Upper lobe of left lung (tissue), 4 donors: Measurements from ENCODE around the gene OTOG.

Experiments used
- EP300 ChIP-seq, 4 donors: sonication (generic); formaldehyde crosslinking; IDR thresholded peaks; one replicate each; pipeline ENCODE4 v1.5.1; 2017; ENCODE audit warnings: antibody characterized with exemption in 4 of 4, control low read depth in 2 of 4
- POLR2A ChIP-seq, 4 donors: fragments of 450-650 bp; IDR thresholded peaks; one replicate each; pipeline ENCODE4 v1.5.1; 2016 to 2017; ENCODE audit warnings: antibody characterized with exemption in 4 of 4, mild to moderate bottlenecking in 2 of 4
- TF ChIP-seq, protein P1 (sequence below), 6 experiments: fragments of 450-650 bp in 4 of 6; fragments of 200-600 bp in 2 of 6; sonication (generic) in 2 of 6; IDR thresholded peaks; one replicate each; pipeline ENCODE4 v1.5.1; 2016 to 2019; ENCODE audit warnings: antibody characterized with exemption in 6 of 6

DNA sequence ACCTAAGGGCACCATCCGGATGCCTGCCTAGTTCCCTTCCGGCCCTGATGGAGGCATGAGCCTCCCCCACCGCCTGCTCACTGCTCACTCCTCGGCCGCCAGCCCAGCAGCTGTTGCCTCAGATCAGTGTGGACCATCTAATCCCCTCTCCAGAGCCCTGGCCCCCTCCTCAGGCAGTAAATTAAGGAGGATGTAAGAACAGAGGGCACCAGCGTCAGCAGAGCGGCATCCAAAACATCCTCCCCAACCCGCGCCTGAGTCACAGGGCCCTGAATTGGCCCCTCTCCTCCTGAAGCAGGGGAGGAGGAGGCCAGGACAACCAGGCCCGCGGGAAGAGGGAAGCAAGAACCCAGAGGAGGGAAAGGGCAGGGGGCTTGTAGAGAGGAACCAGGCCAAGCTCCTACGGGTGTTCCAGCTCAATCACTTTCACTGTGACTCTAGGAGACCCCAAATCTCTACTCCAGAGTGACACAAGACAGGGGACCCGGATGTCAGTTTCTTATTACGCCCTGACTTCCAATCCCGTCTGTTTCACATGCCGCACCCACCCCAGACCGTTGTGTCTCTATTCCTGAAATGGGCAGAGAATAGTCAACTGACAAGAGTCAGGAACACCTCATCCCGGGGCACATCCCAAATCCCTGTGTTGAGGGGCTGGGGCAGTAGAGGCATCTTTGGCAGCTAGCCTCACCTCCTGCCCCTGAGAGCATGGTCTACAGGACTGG, 141.0 kb downstream of the OTOG start:
- TF ChIP-seq, protein P1, sequence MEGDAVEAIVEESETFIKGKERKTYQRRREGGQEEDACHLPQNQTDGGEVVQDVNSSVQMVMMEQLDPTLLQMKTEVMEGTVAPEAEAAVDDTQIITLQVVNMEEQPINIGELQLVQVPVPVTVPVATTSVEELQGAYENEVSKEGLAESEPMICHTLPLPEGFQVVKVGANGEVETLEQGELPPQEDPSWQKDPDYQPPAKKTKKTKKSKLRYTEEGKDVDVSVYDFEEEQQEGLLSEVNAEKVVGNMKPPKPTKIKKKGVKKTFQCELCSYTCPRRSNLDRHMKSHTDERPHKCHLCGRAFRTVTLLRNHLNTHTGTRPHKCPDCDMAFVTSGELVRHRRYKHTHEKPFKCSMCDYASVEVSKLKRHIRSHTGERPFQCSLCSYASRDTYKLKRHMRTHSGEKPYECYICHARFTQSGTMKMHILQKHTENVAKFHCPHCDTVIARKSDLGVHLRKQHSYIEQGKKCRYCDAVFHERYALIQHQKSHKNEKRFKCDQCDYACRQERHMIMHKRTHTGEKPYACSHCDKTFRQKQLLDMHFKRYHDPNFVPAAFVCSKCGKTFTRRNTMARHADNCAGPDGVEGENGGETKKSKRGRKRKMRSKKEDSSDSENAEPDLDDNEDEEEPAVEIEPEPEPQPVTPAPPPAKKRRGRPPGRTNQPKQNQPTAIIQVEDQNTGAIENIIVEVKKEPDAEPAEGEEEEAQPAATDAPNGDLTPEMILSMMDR (IDR thresholded peaks at IDR 0.05), result no peak
- no peak for TF ChIP-seq POLR2A (IDR thresholded peaks at IDR 0.05)
- TF ChIP-seq EP300 (IDR thresholded peaks at IDR 0.05), result no peak
